Lower leg skin (tissue), 4 donors: Measurements from ENCODE around the gene NCL. TPM values are rescaled to one million over a fixed set of nuclear protein-coding genes. Genes with fewer than 3 reads are reported as not detected.

ENCODE experiments used
- DNase-seq, 2 donors: peaks; one replicate each; pipeline ENCODE4 v3.0.0-alpha.2; 2019; ENCODE audit warnings: low spot score in 2 of 2
- H3K4me3 ChIP-seq: fragments of 200-600 bp; sonication (generic); 2 replicates; pipeline ENCODE4 v1.5.1; 2017; ENCODE audit warnings: mild to moderate bottlenecking, low read depth; ENCODE audit not compliant: poor library complexity, severe bottlenecking
- CTCF ChIP-seq, 3 donors: fragments of 450-650 bp; IDR thresholded peaks; one replicate each; pipeline ENCODE4 v1.5.1; 2016; ENCODE audit warnings: antibody characterized with exemption in 3 of 3, mild to moderate bottlenecking in 3 of 3, moderate library complexity in 2 of 3
- POLR2A ChIP-seq, 2 donors: fragments of 450-650 bp; IDR thresholded peaks; one replicate each; pipeline ENCODE4 v1.6.1; 2016 to 2017; ENCODE audit warnings: antibody characterized with exemption in 2 of 2, mild to moderate bottlenecking in 1 of 2, moderate library complexity in 1 of 2
- WGBS, 2 donors: methylation state at CpG; one replicate each; pipeline ENCODE4 v1.1.5; 2018; 5-methylcytosine and 5-hydroxymethylcytosine counted together
- intact Hi-C: fragments of 100-400 bp; cut with DNase I; formaldehyde crosslinking; loops from one replicate; pipeline ENCODE4 v1.15.0; 2023; ENCODE audit warnings: low total_unique reads
- total RNA-seq, 4 donors: library from RNA; depleted of rRNA; stranded (reverse); fragments of >200 nt; gene quantifications; one replicate each; pipeline ENCODE4 v1.1.0, GENCODE V29; 2016

The NCL gene
- total RNA-seq, 4 donors from 2014 or later, result 82.4 to 145 (median 115) TPM

GRCh38 chr2:231497651-231498050 lies 33.4 kb upstream of the NCL start:
- intact Hi-C loops, result no loop called here
- WGBS, 2 donors, result 90 to 94% methylated on average over 1 of the region's 1 CpG
- no peak overlapping the region for H3K4me3 ChIP-seq
- TF ChIP-seq POLR2A (IDR thresholded peaks at IDR 0.05) (no peak), CTCF (IDR thresholded peaks at IDR 0.05) (no peak)
- DNase-seq, result no peak

- no peak for TF ChIP-seq POLR2A (IDR thresholded peaks at IDR 0.05)
- TF ChIP-seq CTCF (IDR thresholded peaks at IDR 0.05), result no peak
- intact Hi-C loops, result no loop called here
- no peak overlapping the region for H3K4me3 ChIP-seq
- no peak for DNase-seq
- 80 to 90% methylated on average over 3 of the region's 3 CpGs for WGBS, 2 donors
Measured at GRCh38 chr2:231494669-231495068, 30.4 kb upstream of the NCL start.

- no peak overlapping the region for H3K4me3 ChIP-seq
- DNase-seq, result peak in 1 of 2 donors; percentile 73
- intact Hi-C loops, result no loop called here
- TF ChIP-seq CTCF (IDR thresholded peaks at IDR 0.05), result no peak
- TF ChIP-seq POLR2A (IDR thresholded peaks at IDR 0.05), result no peak
- whole genome bisulfite sequencing, 2 donors, result 93 to 94% methylated on average over 7 of the region's 7 CpGs
Measured at GRCh38 chr2:231490801-231491200, 26.5 kb upstream of the NCL start.

GRCh38 chr2:231489990-231490389 lies 25.7 kb upstream of the NCL start:
- intact Hi-C loops, result loop anchor here (10.0 kb wide), 1 partner anchor 65 kb away; no protein-coding TSS in a partner anchor
- TF ChIP-seq CTCF (IDR thresholded peaks at IDR 0.05) (no peak), POLR2A (IDR thresholded peaks at IDR 0.05) (no peak)
- DNase-seq, result peak in 1 of 2 donors; percentile 76
- no peak overlapping the region for H3K4me3 ChIP-seq
- WGBS, 2 donors, result 85 to 91% methylated on average over 13 to 14 of the region's 14 CpGs

- H3K4me3 ChIP-seq, result no peak overlapping the region
- TF ChIP-seq CTCF (IDR thresholded peaks at IDR 0.05), result no peak
- no peak for TF ChIP-seq POLR2A (IDR thresholded peaks at IDR 0.05)
- intact Hi-C loops, result loop anchor here (10.0 kb wide), 1 partner anchor 66 kb away; no protein-coding TSS in a partner anchor
- DNase-seq, result peak in 1 of 2 donors; percentile 50
- 87 to 89% methylated on average over 5 of the region's 5 CpGs for WGBS, 2 donors
Measured at GRCh38 chr2:231488331-231488730, 24.0 kb upstream of the NCL start.
